Measurements from ENCODE around the gene PCDHGB3. TPM values are rescaled to one million over a fixed set of nuclear protein-coding genes. Genes with fewer than 3 reads are reported as not detected.

Gene PCDHGB3
- total and polyA plus RNA-seq, 9 of the 15 experiments (the other 6 are each of a cell fraction or from before 2014, with no cell fraction given): 0.05 to 0.19 (median 0.11) TPM; not detected in 2

DNA sequence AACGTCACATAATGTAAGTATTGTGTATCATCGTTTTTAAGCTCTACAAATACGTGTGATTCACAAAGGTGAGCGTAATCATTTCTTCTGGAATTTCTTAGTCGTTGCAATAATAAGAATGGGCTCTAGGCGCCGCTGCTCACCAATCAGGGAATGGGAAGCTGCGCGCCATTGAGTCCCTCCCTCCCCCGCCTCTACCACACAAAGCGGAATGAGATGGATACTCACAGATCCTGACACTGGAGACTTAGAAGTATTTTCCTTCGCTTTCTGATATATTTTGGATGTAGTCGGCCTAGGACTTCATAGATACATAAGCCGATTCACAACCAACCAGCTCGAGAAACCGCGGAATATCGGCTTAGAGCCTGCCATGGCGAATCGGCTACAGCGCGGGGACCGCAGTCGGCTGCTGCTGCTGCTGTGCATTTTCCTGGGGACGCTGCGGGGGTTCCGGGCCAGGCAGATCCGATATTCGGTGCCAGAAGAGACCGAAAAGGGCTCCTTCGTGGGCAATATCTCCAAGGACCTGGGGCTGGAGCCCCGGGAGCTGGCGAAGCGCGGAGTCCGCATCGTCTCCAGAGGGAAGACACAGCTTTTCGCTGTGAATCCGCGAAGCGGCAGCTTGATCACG, 50.9 kb downstream of the PCDHGB3 start, which contains the start of gene PCDHGA11:
Gene PCDHGA11 (plus strand): TSS at position 197 of the 634 bp plus-strand sequence. CDS start 177 bp downstream, at position 374.
- Histone ChIP-seq H3K79me2 (ENCODE audit: control insufficient read depth, insufficient read depth, low read length) (no peaks in the 10 kb centered on the region), H3K27ac (ENCODE audit: extremely low read depth, low read depth, low read length) (no peak within 1 kb of the TSS), H2AFZ (ENCODE audit: low read depth, low read length) (peak within 1 kb of the TSS; percentile 27; the same call in 1 of the 2 replicates), H3K9ac (ENCODE audit: insufficient read depth in 1 of 2, low read depth in 2 of 2, low read length in 2 of 2) (no peak within 1 kb of the TSS), H3K4me1 (replicated peaks in 1 of 2; ENCODE audit: control insufficient read depth in 2 of 2, insufficient read depth in 2 of 2, low read length in 2 of 2) (peaks cover 0 to 23% of the 10 kb centered on the region in 2 experiments; a peak in 2 of 5 replicates), H4K20me1 (replicated peaks; ENCODE audit: control insufficient read depth, insufficient read depth, low read length) (no peaks in the 10 kb centered on the region), H3K9me1 (ENCODE audit: control insufficient read depth, insufficient read depth, low read length) (no peaks in the 10 kb centered on the region), H3K4me2 (ENCODE audit: insufficient read depth, low read length) (peak within 1 kb of the TSS; percentile 52), H3K36me3 (ENCODE audit: control insufficient read depth, insufficient read depth, low read length) (no peaks in the 10 kb centered on the region), H3K27me3 (ENCODE audit: control insufficient read depth in 2 of 2, insufficient read depth in 2 of 2, low read length in 2 of 2) (peaks cover 0 to 37% of the 10 kb centered on the region in 2 experiments; a peak in 3 of 5 replicates), H3K9me3 (replicated peaks; ENCODE audit: control insufficient read depth, insufficient read depth, low read depth, low read length) (0 out of 2 replicates have a peak, but pooled peaks cover 1% of the 10 kb centered on the region), H3K4me3 (peak within 1 kb of the TSS; percentile 17; the same call in 1 of the 2 replicates)
- intact Hi-C loops (cut with micrococcal nuclease): loop anchor here (2.0 to 5.0 kb wide), 2 partner anchors 91 to 138 kb away; no protein-coding TSS in a partner anchor
- DNase-seq (ENCODE audit: extremely low read depth in 1 of 4, low spot score in 3 of 4) (peak; percentile 57 to 61 (median 59)), FAIRE-seq (peak; percentile 79), ATAC-seq (peak; percentile 83)
- POLR2A ChIA-PET: interaction anchor here (0.6 to 1.5 kb wide), 3 partner anchors 8 to 535 kb away, joined by 3 to 7 read pairs (median 5); partner anchors contain the start of gene PCDHGA10
- in situ Hi-C loops (cut with MboI): loop anchor here (5.0 kb wide), 2 partner anchors 101 to 141 kb away; no protein-coding TSS in a partner anchor
- CTCF ChIA-PET (ENCODE audit: low intra/inter-chr PET ratio): interaction anchor here (0.6 to 2.0 kb wide), 8 partner anchors 9 to 519 kb away, joined by 3 to 6 read pairs (median 3); partner anchors contain the start of gene PCDHGA12
- WGBS (ENCODE audit: insufficient coverage, low coverage, missing lambda C conversion rate): 30% methylated on average over 40 of the region's 42 CpGs
- no TSS peak for BruUV-seq (replicated peaks)
- TF ChIP-seq NUFIP1 (IDR thresholded peaks at IDR 0.05; ENCODE audit: partially characterized antibody) (no peak), RBM25 (IDR thresholded peaks at IDR 0.05; ENCODE audit: low read depth, low read length, severe bottlenecking) (no peak), HNRNPL (IDR thresholded peaks at IDR 0.05; ENCODE audit: low read depth, low read length) (no peak), EGR1 (conservative IDR thresholded peaks at IDR 0.05) (0 out of 2 replicates have a peak, but pooled peaks have one; percentile 10), MAZ (CRISPR knock-in tag; conservative IDR thresholded peaks at IDR 0.05 in 1 of 2, IDR thresholded peaks at IDR 0.05 in 1 of 2) (peak in 1 of 2 experiments; percentile 33; a peak in 1 of 4 replicates)
- TF ChIP-seq, protein P1, sequence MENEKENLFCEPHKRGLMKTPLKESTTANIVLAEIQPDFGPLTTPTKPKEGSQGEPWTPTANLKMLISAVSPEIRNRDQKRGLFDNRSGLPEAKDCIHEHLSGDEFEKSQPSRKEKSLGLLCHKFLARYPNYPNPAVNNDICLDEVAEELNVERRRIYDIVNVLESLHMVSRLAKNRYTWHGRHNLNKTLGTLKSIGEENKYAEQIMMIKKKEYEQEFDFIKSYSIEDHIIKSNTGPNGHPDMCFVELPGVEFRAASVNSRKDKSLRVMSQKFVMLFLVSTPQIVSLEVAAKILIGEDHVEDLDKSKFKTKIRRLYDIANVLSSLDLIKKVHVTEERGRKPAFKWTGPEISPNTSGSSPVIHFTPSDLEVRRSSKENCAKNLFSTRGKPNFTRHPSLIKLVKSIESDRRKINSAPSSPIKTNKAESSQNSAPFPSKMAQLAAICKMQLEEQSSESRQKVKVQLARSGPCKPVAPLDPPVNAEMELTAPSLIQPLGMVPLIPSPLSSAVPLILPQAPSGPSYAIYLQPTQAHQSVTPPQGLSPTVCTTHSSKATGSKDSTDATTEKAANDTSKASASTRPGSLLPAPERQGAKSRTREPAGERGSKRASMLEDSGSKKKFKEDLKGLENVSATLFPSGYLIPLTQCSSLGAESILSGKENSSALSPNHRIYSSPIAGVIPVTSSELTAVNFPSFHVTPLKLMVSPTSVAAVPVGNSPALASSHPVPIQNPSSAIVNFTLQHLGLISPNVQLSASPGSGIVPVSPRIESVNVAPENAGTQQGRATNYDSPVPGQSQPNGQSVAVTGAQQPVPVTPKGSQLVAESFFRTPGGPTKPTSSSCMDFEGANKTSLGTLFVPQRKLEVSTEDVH (IDR thresholded peaks at IDR 0.05; ENCODE audit: low read depth, partially characterized antibody): no peak
- TF ChIP-seq, protein P2, sequence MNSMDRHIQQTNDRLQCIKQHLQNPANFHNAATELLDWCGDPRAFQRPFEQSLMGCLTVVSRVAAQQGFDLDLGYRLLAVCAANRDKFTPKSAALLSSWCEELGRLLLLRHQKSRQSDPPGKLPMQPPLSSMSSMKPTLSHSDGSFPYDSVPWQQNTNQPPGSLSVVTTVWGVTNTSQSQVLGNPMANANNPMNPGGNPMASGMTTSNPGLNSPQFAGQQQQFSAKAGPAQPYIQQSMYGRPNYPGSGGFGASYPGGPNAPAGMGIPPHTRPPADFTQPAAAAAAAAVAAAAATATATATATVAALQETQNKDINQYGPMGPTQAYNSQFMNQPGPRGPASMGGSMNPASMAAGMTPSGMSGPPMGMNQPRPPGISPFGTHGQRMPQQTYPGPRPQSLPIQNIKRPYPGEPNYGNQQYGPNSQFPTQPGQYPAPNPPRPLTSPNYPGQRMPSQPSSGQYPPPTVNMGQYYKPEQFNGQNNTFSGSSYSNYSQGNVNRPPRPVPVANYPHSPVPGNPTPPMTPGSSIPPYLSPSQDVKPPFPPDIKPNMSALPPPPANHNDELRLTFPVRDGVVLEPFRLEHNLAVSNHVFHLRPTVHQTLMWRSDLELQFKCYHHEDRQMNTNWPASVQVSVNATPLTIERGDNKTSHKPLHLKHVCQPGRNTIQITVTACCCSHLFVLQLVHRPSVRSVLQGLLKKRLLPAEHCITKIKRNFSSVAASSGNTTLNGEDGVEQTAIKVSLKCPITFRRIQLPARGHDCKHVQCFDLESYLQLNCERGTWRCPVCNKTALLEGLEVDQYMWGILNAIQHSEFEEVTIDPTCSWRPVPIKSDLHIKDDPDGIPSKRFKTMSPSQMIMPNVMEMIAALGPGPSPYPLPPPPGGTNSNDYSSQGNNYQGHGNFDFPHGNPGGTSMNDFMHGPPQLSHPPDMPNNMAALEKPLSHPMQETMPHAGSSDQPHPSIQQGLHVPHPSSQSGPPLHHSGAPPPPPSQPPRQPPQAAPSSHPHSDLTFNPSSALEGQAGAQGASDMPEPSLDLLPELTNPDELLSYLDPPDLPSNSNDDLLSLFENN (IDR thresholded peaks at IDR 0.05; ENCODE audit: low read depth in 2 of 2, low read length in 2 of 2): no peak
- TF ChIP-seq, protein P3, sequence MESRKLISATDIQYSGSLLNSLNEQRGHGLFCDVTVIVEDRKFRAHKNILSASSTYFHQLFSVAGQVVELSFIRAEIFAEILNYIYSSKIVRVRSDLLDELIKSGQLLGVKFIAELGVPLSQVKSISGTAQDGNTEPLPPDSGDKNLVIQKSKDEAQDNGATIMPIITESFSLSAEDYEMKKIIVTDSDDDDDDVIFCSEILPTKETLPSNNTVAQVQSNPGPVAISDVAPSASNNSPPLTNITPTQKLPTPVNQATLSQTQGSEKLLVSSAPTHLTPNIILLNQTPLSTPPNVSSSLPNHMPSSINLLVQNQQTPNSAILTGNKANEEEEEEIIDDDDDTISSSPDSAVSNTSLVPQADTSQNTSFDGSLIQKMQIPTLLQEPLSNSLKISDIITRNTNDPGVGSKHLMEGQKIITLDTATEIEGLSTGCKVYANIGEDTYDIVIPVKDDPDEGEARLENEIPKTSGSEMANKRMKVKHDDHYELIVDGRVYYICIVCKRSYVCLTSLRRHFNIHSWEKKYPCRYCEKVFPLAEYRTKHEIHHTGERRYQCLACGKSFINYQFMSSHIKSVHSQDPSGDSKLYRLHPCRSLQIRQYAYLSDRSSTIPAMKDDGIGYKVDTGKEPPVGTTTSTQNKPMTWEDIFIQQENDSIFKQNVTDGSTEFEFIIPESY (CRISPR knock-in tag; IDR thresholded peaks at IDR 0.05): peak; percentile 73
- TF ChIP-seq, protein P4, sequence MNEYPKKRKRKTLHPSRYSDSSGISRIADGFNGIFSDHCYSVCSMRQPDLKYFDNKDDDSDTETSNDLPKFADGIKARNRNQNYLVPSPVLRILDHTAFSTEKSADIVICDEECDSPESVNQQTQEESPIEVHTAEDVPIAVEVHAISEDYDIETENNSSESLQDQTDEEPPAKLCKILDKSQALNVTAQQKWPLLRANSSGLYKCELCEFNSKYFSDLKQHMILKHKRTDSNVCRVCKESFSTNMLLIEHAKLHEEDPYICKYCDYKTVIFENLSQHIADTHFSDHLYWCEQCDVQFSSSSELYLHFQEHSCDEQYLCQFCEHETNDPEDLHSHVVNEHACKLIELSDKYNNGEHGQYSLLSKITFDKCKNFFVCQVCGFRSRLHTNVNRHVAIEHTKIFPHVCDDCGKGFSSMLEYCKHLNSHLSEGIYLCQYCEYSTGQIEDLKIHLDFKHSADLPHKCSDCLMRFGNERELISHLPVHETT (CRISPR knock-in tag; conservative IDR thresholded peaks at IDR 0.05 in 1 of 2, IDR thresholded peaks at IDR 0.05 in 1 of 2): no peak

All from K562 (cell line).